K562 (cell line): ENCODE results near the gene C14orf180. TPM values are rescaled to one million over a fixed set of nuclear protein-coding genes. Genes with fewer than 3 reads are reported as not detected.

Source experiments
- ATAC-seq: fragments of 200-7000 bp; cut with Tn5 transposase; 3 replicates; pipeline ENCODE4 v1.9.1; 2020; ENCODE audit warnings: moderate library complexity
- BruUV-seq: library from RNA; stranded (reverse); fragments of 400-500 nt; replicated peaks from 2 replicates; lab custom pipeline; 2021; lab: Mats Ljungman, UMichigan
- CTCF ChIA-PET: fragments of 300-600 bp; formaldehyde crosslinking; extraction: SDS; loops from one replicate; lab custom pipeline; 2021; ENCODE audit warnings: low intra/inter-chr PET ratio; lab: Yijun Ruan, JAX
- POLR2A ChIA-PET: fragments of 300-600, 350-650 bp; sonication (Branson Sonifier 250); formaldehyde crosslinking; extraction: SDS; loops from one replicate; lab custom pipeline; 2021; ENCODE audit warnings: antibody characterized with exemption, inconsistent platforms; lab: Yijun Ruan, JAX
- DNase-seq, 4 experiments: peaks; one replicate each; pipeline versions ENCODE4 v3.0.0 to v3.0.0-alpha.2; 2011 to 2018; ENCODE audit warnings: low spot score in 3 of 4, mixed read lengths in 3 of 4; ENCODE audit errors: extremely low read depth in 1 of 4
- FAIRE-seq: peaks from 2 replicates; lab custom pipeline; 2011; peaks lifted over from hg19 to GRCh38; lab: Jason Lieb, UNC
- H2AFZ ChIP-seq: 2 replicates; pipeline ENCODE4 v1.6.0; 2011; ENCODE audit warnings: low read depth, low read length, control low read depth, inconsistent platforms
- H3K27ac ChIP-seq: fragments of 200-600 bp; 3 replicates; pipeline ENCODE4 v1.8.0; 2011; ENCODE audit warnings: low read depth, mild to moderate bottlenecking, control low read depth, inconsistent platforms, low read length, moderate library complexity, mixed read lengths; ENCODE audit errors: extremely low read depth
- H3K27me3 ChIP-seq, 2 experiments: fragments of 300-600 bp in 1 of 2; 2 replicates in 1 of 2; 3 replicates in 1 of 2; pipeline versions ENCODE4 v1.6.0 to v1.8.0; 2011; ENCODE audit warnings: inconsistent platforms in 2 of 2, low read length in 2 of 2, mild to moderate bottlenecking in 1 of 2, mixed read lengths in 1 of 2, moderate library complexity in 1 of 2; ENCODE audit not compliant: control insufficient read depth in 2 of 2, insufficient read depth in 2 of 2
- H3K36me3 ChIP-seq: fragments of 300-600 bp; 3 replicates; pipeline ENCODE4 v1.8.0; 2011; ENCODE audit warnings: mild to moderate bottlenecking, low read length, inconsistent platforms; ENCODE audit not compliant: control insufficient read depth, insufficient read depth
- H3K4me1 ChIP-seq, 2 experiments: fragments of 200-600 bp in 1 of 2; replicated peaks in 1 of 2; 2 replicates in 1 of 2; 3 replicates in 1 of 2; pipeline versions ENCODE4 v1.5.1 to v1.8.0; 2011; ENCODE audit warnings: inconsistent platforms in 2 of 2, low read length in 2 of 2, mild to moderate bottlenecking in 1 of 2, mixed read lengths in 1 of 2, moderate library complexity in 1 of 2; ENCODE audit not compliant: control insufficient read depth in 2 of 2, insufficient read depth in 2 of 2
- H3K4me2 ChIP-seq: 2 replicates; pipeline ENCODE4 v1.6.1; 2011; ENCODE audit warnings: low read length, control low read depth, inconsistent platforms, mixed read lengths; ENCODE audit not compliant: insufficient read depth
- H3K4me3 ChIP-seq: fragments of 200-600 bp; sonication (generic), shearing (Covaris generic); 2 replicates; pipeline ENCODE4 v1.5.1; 2016; ENCODE audit warnings: control low read depth, inconsistent platforms
- H3K79me2 ChIP-seq: fragments of 200-600 bp; 3 replicates; pipeline ENCODE4 v1.8.0; 2011; ENCODE audit warnings: low read length, inconsistent platforms; ENCODE audit not compliant: control insufficient read depth, insufficient read depth
- H3K9ac ChIP-seq, 2 experiments: 2 replicates each; pipeline versions ENCODE4 v1.6.0 to v1.6.1; 2011; ENCODE audit warnings: low read depth in 2 of 2, low read length in 2 of 2, control low read depth in 1 of 2, inconsistent platforms in 1 of 2, mild to moderate bottlenecking in 1 of 2, mixed read lengths in 1 of 2; ENCODE audit not compliant: insufficient read depth in 1 of 2
- H3K9me1 ChIP-seq: one replicate; pipeline ENCODE4 v1.6.0; 2011; ENCODE audit warnings: inconsistent platforms, mild to moderate bottlenecking, low read length, moderate library complexity; ENCODE audit not compliant: control insufficient read depth, insufficient read depth
- H3K9me3 ChIP-seq: replicated peaks from 2 replicates; pipeline ENCODE4 v1.5.1; 2011; ENCODE audit warnings: low read depth, low read length, inconsistent platforms; ENCODE audit not compliant: control insufficient read depth, insufficient read depth
- H4K20me1 ChIP-seq: replicated peaks from 2 replicates; pipeline ENCODE4 v1.6.1; 2011; ENCODE audit warnings: low read length, inconsistent platforms, mixed read lengths; ENCODE audit not compliant: control insufficient read depth, insufficient read depth
- FIP1L1 ChIP-seq: fragments of 200-400 bp; formaldehyde crosslinking; IDR thresholded peaks from 2 replicates; pipeline ENCODE4 v1.6.1; 2018; ENCODE audit warnings: mild to moderate bottlenecking, low read depth, low read length; ENCODE audit not compliant: poor library complexity, severe bottlenecking
- LEF1 ChIP-seq: fragments of 450-650 bp; IDR thresholded peaks from 2 replicates; pipeline ENCODE4 v1.6.1; 2016; ENCODE audit warnings: mild to moderate bottlenecking
- NFATC3 ChIP-seq: fragments of 450-650 bp; IDR thresholded peaks from 2 replicates; pipeline ENCODE4 v1.6.1; 2017; ENCODE audit warnings: mild to moderate bottlenecking
- POLR2A ChIP-seq: fragments of 450-650 bp; conservative IDR thresholded peaks from 2 replicates; pipeline ENCODE4 v1.6.1; 2016
- RBM15 ChIP-seq: fragments of 200-400 bp; formaldehyde crosslinking; IDR thresholded peaks from 2 replicates; pipeline ENCODE4 v1.6.1; 2018; ENCODE audit warnings: mild to moderate bottlenecking, low read length, moderate library complexity; ENCODE audit not compliant: insufficient read depth
- SAFB ChIP-seq: fragments of 200-400 bp; formaldehyde crosslinking; IDR thresholded peaks from 2 replicates; pipeline ENCODE4 v1.6.1; 2017; ENCODE audit warnings: low read depth, low read length, borderline replicate concordance
- SNIP1 ChIP-seq: fragments of 450-650 bp; IDR thresholded peaks from 2 replicates; pipeline ENCODE4 v1.7.1; 2017; ENCODE audit warnings: low read depth, mild to moderate bottlenecking
- U2AF1 ChIP-seq: fragments of 200-400 bp; formaldehyde crosslinking; optimal IDR thresholded peaks from 2 replicates; pipeline ENCODE3; 2017; ENCODE audit warnings: mild to moderate bottlenecking, low read depth, low read length, moderate library complexity
- U2AF2 ChIP-seq: fragments of 200-400 bp; formaldehyde crosslinking; optimal IDR thresholded peaks from 2 replicates; pipeline ENCODE3; 2017; ENCODE audit warnings: low read depth, mild to moderate bottlenecking, low read length
- WGBS: fragments of 100-300 bp; shearing (Covaris generic); methylation state at CpG from one replicate; pipeline ENCODE4 v1.1.6; 2016; ENCODE audit warnings: low coverage, mixed read lengths; ENCODE audit not compliant: insufficient coverage; ENCODE audit errors: missing lambda C conversion rate; 5-methylcytosine and 5-hydroxymethylcytosine counted together
- in situ Hi-C: fragments of 300-500 bp; cut with MboI; formaldehyde crosslinking; loops from 4 replicates; pipeline ENCODE4 v1.15.0; 2018; ENCODE audit warnings: inconsistent platforms, mixed read lengths
- intact Hi-C: fragments of 100-400 bp; cut with micrococcal nuclease; formaldehyde crosslinking; loops from 2 replicates; pipeline ENCODE4 v1.14.2; 2022
- polyA plus RNA-seq, 8 experiments: library from polyadenylated mRNA; depleted of rRNA in 4 of 8; stranded (reverse) in 5 of 8; unstranded in 3 of 8; fragments of >200 nt; fragmentation: Nextera tagmentation in 2 of 8; fragmentation: Illumina TruSeq in 1 of 8; extraction: Ambion mirVana in 2 of 8; extraction: Trizol in 1 of 8; gene quantifications; 2 replicates each; pipeline versions ENCODE4 v1.2.1 to v1.2.3, GENCODE V29; 2011 to 2014; ENCODE audit warnings: inconsistent platforms in 1 of 8, missing spikeins in 1 of 8
- total RNA-seq, 7 experiments: library from RNA; depleted of rRNA in 6 of 7; stranded (reverse); fragments of >200 nt in 6 of 7; fragmentation: Illumina TruSeq in 2 of 7; extraction: Trizol in 2 of 7; gene quantifications; 2 replicates each; pipeline versions ENCODE4 v1.2.1 to v1.2.3, GENCODE V29; 2011 to 2021; ENCODE audit warnings: low replicate concordance in 1 of 7
- TF ChIP-seq, protein P1 (sequence below), 3 experiments: IDR thresholded peaks in 2 of 3; conservative IDR thresholded peaks in 1 of 3; 2 replicates each; pipeline ENCODE4 v1.5.1; 2011 to 2012; ENCODE audit warnings: low read length in 3 of 3, mild to moderate bottlenecking in 3 of 3, control low read depth in 2 of 3, improper control_type of control experiment in 1 of 3, inconsistent platforms in 1 of 3, low read depth in 1 of 3, mixed read lengths in 1 of 3, moderate library complexity in 1 of 3; ENCODE audit not compliant: insufficient read depth in 2 of 3

Gene C14orf180
- total and polyA plus RNA-seq, 9 of the 15 experiments (the other 6 are each of a cell fraction or from before 2014, with no cell fraction given), result not detected

- Histone ChIP-seq H3K4me2 (no peak overlapping the region), H3K27me3 (peaks cover 0 to 16% of the 10 kb centered on the region in 2 experiments; a peak in 1 of 5 replicates), H3K79me2 (no peaks in the 10 kb centered on the region), H4K20me1 (no peaks in the 10 kb centered on the region), H3K4me1 (no peaks in the 10 kb centered on the region), H3K9me1 (no peaks in the 10 kb centered on the region), H3K27ac (no peak overlapping the region), H2AFZ (no peak overlapping the region), H3K36me3 (no peaks in the 10 kb centered on the region), H3K9me3 (no peaks in the 10 kb centered on the region), H3K9ac (no peak overlapping the region), H3K4me3 (no peak overlapping the region)
- 0% methylated on average over 1 of the region's 1 CpG for WGBS
- CTCF ChIA-PET, result no interaction called here
- DNase-seq (no peak), FAIRE-seq (no peak), ATAC-seq (no peak)
- in situ Hi-C loops, result no loop called here
- intact Hi-C loops, result no loop called here
- no TSS peak for BruUV-seq
- TF ChIP-seq NFATC3 (no peak), SNIP1 (no peak)
- POLR2A ChIA-PET, result interaction anchor here (0.6 to 1.4 kb wide), 2 partner anchors 14 to 212 kb away, joined by 3 to 5 read pairs; no protein-coding TSS in a partner anchor
These were observed 21.8 kb upstream of the C14orf180 start for GRCh38 chr14:104557766-104558165.

- H4K20me1 ChIP-seq, result no peaks in the 10 kb centered on the region
- H3K27me3 ChIP-seq, result peaks cover 0 to 13% of the 10 kb centered on the region in 2 experiments; a peak in 1 of 5 replicates
- H3K9me3 ChIP-seq, result no peaks in the 10 kb centered on the region
- no peak for ATAC-seq
- peaks cover 0 to 4% of the 10 kb centered on the region in 2 experiments; a peak in 2 of 5 replicates for H3K4me1 ChIP-seq
- H3K27ac ChIP-seq, result no peak overlapping the region
- no peak for FAIRE-seq
- ChIA-PET POLR2A (interaction anchor here (0.6 to 1.4 kb wide), 2 partner anchors 13 to 213 kb away, joined by 3 to 5 read pairs; no protein-coding TSS in a partner anchor), CTCF (no interaction called here)
- DNase-seq, result no peak
- H3K9ac ChIP-seq, result no peak overlapping the region
- no peak overlapping the region for H2AFZ ChIP-seq
- H3K4me3 ChIP-seq, result no peak overlapping the region
- no peak overlapping the region for H3K4me2 ChIP-seq
- in situ Hi-C loops (no loop called here), intact Hi-C loops (no loop called here)
- no peaks in the 10 kb centered on the region for H3K9me1 ChIP-seq
- H3K79me2 ChIP-seq, result no peaks in the 10 kb centered on the region
- WGBS, result 0% methylated on average over 8 of the region's 16 CpGs
- no TSS peak for BruUV-seq
- H3K36me3 ChIP-seq, result no peaks in the 10 kb centered on the region
- no peak for TF ChIP-seq U2AF2
- TF ChIP-seq U2AF1, result no peak
- TF ChIP-seq LEF1, result no peak
- TF ChIP-seq, protein P1, sequence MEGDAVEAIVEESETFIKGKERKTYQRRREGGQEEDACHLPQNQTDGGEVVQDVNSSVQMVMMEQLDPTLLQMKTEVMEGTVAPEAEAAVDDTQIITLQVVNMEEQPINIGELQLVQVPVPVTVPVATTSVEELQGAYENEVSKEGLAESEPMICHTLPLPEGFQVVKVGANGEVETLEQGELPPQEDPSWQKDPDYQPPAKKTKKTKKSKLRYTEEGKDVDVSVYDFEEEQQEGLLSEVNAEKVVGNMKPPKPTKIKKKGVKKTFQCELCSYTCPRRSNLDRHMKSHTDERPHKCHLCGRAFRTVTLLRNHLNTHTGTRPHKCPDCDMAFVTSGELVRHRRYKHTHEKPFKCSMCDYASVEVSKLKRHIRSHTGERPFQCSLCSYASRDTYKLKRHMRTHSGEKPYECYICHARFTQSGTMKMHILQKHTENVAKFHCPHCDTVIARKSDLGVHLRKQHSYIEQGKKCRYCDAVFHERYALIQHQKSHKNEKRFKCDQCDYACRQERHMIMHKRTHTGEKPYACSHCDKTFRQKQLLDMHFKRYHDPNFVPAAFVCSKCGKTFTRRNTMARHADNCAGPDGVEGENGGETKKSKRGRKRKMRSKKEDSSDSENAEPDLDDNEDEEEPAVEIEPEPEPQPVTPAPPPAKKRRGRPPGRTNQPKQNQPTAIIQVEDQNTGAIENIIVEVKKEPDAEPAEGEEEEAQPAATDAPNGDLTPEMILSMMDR (IDR thresholded peaks at IDR 0.05 in 2 of 3, conservative IDR thresholded peaks at IDR 0.05 in 1 of 3; ENCODE audit: insufficient read depth in 2 of 3, low read depth in 1 of 3, low read length in 3 of 3), result no peak
- no peak for TF ChIP-seq POLR2A
- no peak for TF ChIP-seq RBM15
- no peak for TF ChIP-seq FIP1L1
- TF ChIP-seq SAFB, result no peak
These were observed 21.1 kb upstream of the C14orf180 start for GRCh38 chr14:104558231-104559027.
